PC-3 (cell line): ENCODE measurements around the gene SLFN5. TPM values are rescaled to one million over a fixed set of nuclear protein-coding genes. Genes with fewer than 3 reads are reported as not detected.
A peak's percentile ranks its signal among the peaks of the same experiment; 100 is the strongest.

Experiments
- ATAC-seq: fragments of 200-7000 bp; cut with Tn5 transposase; 2 replicates; pipeline ENCODE4 v1.9.1; 2020; ENCODE audit warnings: mild to moderate bottlenecking, moderate library complexity
- BruUV-seq: library from RNA; stranded (reverse); fragments of 400-500 nt; replicated peaks from 2 replicates; lab custom pipeline; 2021; lab: Mats Ljungman, UMichigan
- CTCF ChIA-PET: fragments of 300-600 bp; sonication (Branson Sonifier 250); formaldehyde crosslinking; loops from one replicate; lab custom pipeline; 2022; ENCODE audit warnings: antibody characterized with exemption; lab: Charles Lee
- POLR2A ChIA-PET: fragments of 300-600 bp; sonication (Branson Sonifier 250); formaldehyde crosslinking; loops from one replicate; lab custom pipeline; 2022; ENCODE audit warnings: antibody characterized with exemption; ENCODE audit not compliant: unreplicated experiment; lab: Charles Lee
- DNase-seq: peaks from one replicate; pipeline ENCODE4 v3.0.0-alpha.2; 2015
- H2AFZ ChIP-seq: fragments of 300-600 bp; sonication (generic); 2 replicates; pipeline ENCODE4 v1.6.0; 2016; ENCODE audit warnings: antibody characterized with exemption, low read length
- H3F3A ChIP-seq: fragments of 300-600 bp; sonication (generic); one replicate; pipeline ENCODE4 v1.6.0; 2017; ENCODE audit warnings: antibody characterized with exemption, low read length, control low read depth, mild to moderate bottlenecking; ENCODE audit not compliant: unreplicated experiment
- H3K27ac ChIP-seq: fragments of 300-600 bp; sonication (generic); 2 replicates; pipeline ENCODE4 v1.5.1; 2016; ENCODE audit warnings: mild to moderate bottlenecking, low read length
- H3K27me3 ChIP-seq: fragments of 300-600 bp; sonication (generic); 2 replicates; pipeline ENCODE4 v1.6.1; 2016; ENCODE audit warnings: low read length, mixed read lengths
- H3K36me3 ChIP-seq: fragments of 300-600 bp; sonication (generic); 2 replicates; pipeline ENCODE4 v1.6.1; 2016; ENCODE audit warnings: low read depth, mixed run types, low read length, mixed read lengths
- H3K4me1 ChIP-seq: fragments of 300-600 bp; sonication (generic); 2 replicates; pipeline ENCODE4 v1.5.1; 2016; ENCODE audit warnings: low read length; ENCODE audit not compliant: insufficient read depth
- H3K4me2 ChIP-seq: fragments of 300-600 bp; sonication (generic); 2 replicates; pipeline ENCODE4 v1.6.0; 2016; ENCODE audit warnings: low read length
- H3K4me3 ChIP-seq: fragments of 300-600 bp; sonication (generic); 2 replicates; pipeline ENCODE4 v1.5.1; 2016; ENCODE audit warnings: mild to moderate bottlenecking, low read length, mixed read lengths
- H3K79me2 ChIP-seq: fragments of 300-600 bp; sonication (generic); 2 replicates; pipeline ENCODE4 v1.6.1; 2017; ENCODE audit warnings: low read length, mixed read lengths
- H3K9ac ChIP-seq: fragments of 300-600 bp; sonication (generic); 2 replicates; pipeline ENCODE4 v1.6.0; 2016; ENCODE audit warnings: mild to moderate bottlenecking, low read length
- H3K9me2 ChIP-seq: fragments of 300-600 bp; sonication (generic); replicated peaks from 2 replicates; pipeline ENCODE4 v1.6.1; 2016; ENCODE audit warnings: mixed run types, low read length, mixed read lengths
- H3K9me3 ChIP-seq: fragments of 300-600 bp; sonication (generic); 2 replicates; pipeline ENCODE4 v1.6.1; 2016; ENCODE audit warnings: low read length, mixed read lengths
- H4K20me1 ChIP-seq: fragments of 300-600 bp; sonication (generic); 2 replicates; pipeline ENCODE4 v1.6.1; 2016; ENCODE audit warnings: low read length, mixed read lengths
- CTCF ChIP-seq: fragments of 300-600 bp; sonication (generic); conservative IDR thresholded peaks from 2 replicates; pipeline ENCODE4 v1.5.1; 2017; ENCODE audit warnings: antibody characterized with exemption, low read depth, mild to moderate bottlenecking, low read length
- EZH2 ChIP-seq: fragments of 300-600 bp; sonication (generic); IDR thresholded peaks from one replicate; pipeline ENCODE4 v1.6.1; 2017; ENCODE audit warnings: antibody characterized with exemption, mild to moderate bottlenecking, low read length; ENCODE audit not compliant: unreplicated experiment
- EZH2phosphoT487 ChIP-seq: fragments of 300-600 bp; sonication (generic); IDR thresholded peaks from 2 replicates; pipeline ENCODE4 v1.6.1; 2018; ENCODE audit warnings: mild to moderate bottlenecking, antibody characterized with exemption, low read length, borderline replicate concordance
- intact Hi-C: fragments of 100-400 bp; cut with micrococcal nuclease; formaldehyde crosslinking; loops from 2 replicates; pipeline ENCODE4 v1.9.0; 2023
- total RNA-seq: library from RNA; depleted of rRNA; stranded (reverse); fragments of >200 nt; gene quantifications from 2 replicates; pipeline ENCODE4 v1.2.3, GENCODE V29; 2014

The SLFN5 gene
- total RNA-seq, 1 experiment from 2014 or later: 14.5 TPM

GRCh38 chr17:35255316-35255715 lies 12.4 kb downstream of the SLFN5 start:
- ATAC-seq (no peak), DNase-seq (no peak)
- Histone ChIP-seq H3K79me2 (no peaks in the 10 kb centered on the region), H3K4me2 (no peak overlapping the region), H3K9me3 (no peaks in the 10 kb centered on the region), H3K27ac (no peak overlapping the region), H3K9me2 (no peaks in the 10 kb centered on the region), H3K36me3 (peaks cover 7% of the 10 kb centered on the region; the same call in 1 of the 2 replicates), H2AFZ (no peak overlapping the region), H3K27me3 (no peaks in the 10 kb centered on the region), H3K4me3 (no peak overlapping the region), H3K4me1 (peaks cover 33% of the 10 kb centered on the region), H3F3A (no peaks in the 10 kb centered on the region), H3K9ac (no peak overlapping the region), H4K20me1 (no peaks in the 10 kb centered on the region)
- no TSS peak for BruUV-seq
- TF ChIP-seq EZH2phosphoT487 (no peak), EZH2 (no peak), CTCF (no peak)
- CTCF ChIA-PET: no interaction called here
- intact Hi-C loops: loop anchor here (5.0 to 10.0 kb wide), 3 partner anchors 59 to 277 kb away; partner anchors contain the start of gene SLFN11
- POLR2A ChIA-PET: no interaction called here

- peaks cover 7% of the 10 kb centered on the region; the same call in 1 of the 2 replicates for H3K36me3 ChIP-seq
- ATAC-seq (no peak), DNase-seq (no peak)
- intact Hi-C loops: loop anchor here (5.0 to 10.0 kb wide), 3 partner anchors 58 to 276 kb away; partner anchors contain the start of gene SLFN11
- ChIA-PET CTCF (interaction anchor here (0.6 kb wide), 1 partner anchor 222 kb away, joined by 5 read pairs; no protein-coding TSS in a partner anchor), POLR2A (no interaction called here)
- no peak overlapping the region for H3K4me3 ChIP-seq
- H4K20me1 ChIP-seq: no peaks in the 10 kb centered on the region
- no peaks in the 10 kb centered on the region for H3K9me3 ChIP-seq
- peaks cover 27% of the 10 kb centered on the region for H3K4me1 ChIP-seq
- BruUV-seq: no TSS peak
- TF ChIP-seq EZH2phosphoT487 (no peak), CTCF (no peak), EZH2 (no peak)
- no peaks in the 10 kb centered on the region for H3K27me3 ChIP-seq
- H3F3A ChIP-seq: no peaks in the 10 kb centered on the region
- peak overlapping the region; percentile 46; the same call in 1 of the 2 replicates for H3K4me2 ChIP-seq
- H2AFZ ChIP-seq: no peak overlapping the region
- H3K27ac ChIP-seq: no peak overlapping the region
- H3K9me2 ChIP-seq: no peaks in the 10 kb centered on the region
- no peaks in the 10 kb centered on the region for H3K79me2 ChIP-seq
- no peak overlapping the region for H3K9ac ChIP-seq
These were observed 13.8 kb downstream of the SLFN5 start for GRCh38 chr17:35256629-35257028.

GRCh38 chr17:35257208-35257659 lies 14.4 kb downstream of the SLFN5 start:
- Histone ChIP-seq H3K79me2 (no peaks in the 10 kb centered on the region), H3F3A (no peaks in the 10 kb centered on the region), H3K4me2 (peak overlapping the region; percentile 53), H3K9me3 (no peaks in the 10 kb centered on the region), H3K4me3 (no peak overlapping the region), H4K20me1 (no peaks in the 10 kb centered on the region), H3K4me1 (peaks cover 27% of the 10 kb centered on the region), H2AFZ (no peak overlapping the region), H3K9ac (no peak overlapping the region), H3K36me3 (peaks cover 7% of the 10 kb centered on the region; the same call in 1 of the 2 replicates), H3K27me3 (no peaks in the 10 kb centered on the region), H3K9me2 (no peaks in the 10 kb centered on the region), H3K27ac (0 out of 2 replicates have a peak overlapping the region, but pooled peaks have one; percentile 11)
- ChIA-PET CTCF (interaction anchor here (0.6 kb wide), 3 partner anchors 91 to 222 kb away, joined by 3 to 5 read pairs (median 4); no protein-coding TSS in a partner anchor), POLR2A (interaction anchor here (0.8 kb wide), 1 partner anchor 14 kb away, joined by 5 read pairs; the partner anchor contains the start of gene SLFN5)
- TF ChIP-seq EZH2phosphoT487 (no peak), CTCF (no peak), EZH2 (no peak)
- intact Hi-C loops: loop anchor here (5.0 to 10.0 kb wide), 3 partner anchors 58 to 275 kb away; partner anchors contain the start of gene SLFN11
- BruUV-seq: no TSS peak
- peak; percentile 51 for ATAC-seq
- DNase-seq: peak; percentile 90
